Trophoblast cell (in vitro differentiated cells and primary cell): Measurements from ENCODE around the gene SRSF7.
"Not testable (repeated sequence)": the region's sequence is repeated elsewhere in the genome, so short reads cannot be mapped to it uniquely, and the experiment has no call there.

Source experiments
- DNase-seq, 2 donors: peaks; one replicate each; pipeline ENCODE4 v3.0.0-alpha.2; 2016
- H2AFZ ChIP-seq: 2 replicates; pipeline ENCODE4 v1.6.1; 2013; ENCODE audit warnings: low read length, moderate library complexity, mild to moderate bottlenecking; ENCODE audit not compliant: insufficient read depth, poor library complexity
- H2AK5ac ChIP-seq: 2 replicates; pipeline ENCODE4 v1.6.1; 2013; ENCODE audit warnings: mild to moderate bottlenecking, low read length
- H2BK120ac ChIP-seq: 2 replicates; pipeline ENCODE4 v1.6.1; 2013; ENCODE audit warnings: low read length, mild to moderate bottlenecking, moderate library complexity; ENCODE audit not compliant: insufficient read depth, poor library complexity
- H2BK12ac ChIP-seq: 2 replicates; pipeline ENCODE4 v1.6.1; 2013; ENCODE audit warnings: mild to moderate bottlenecking, low read length, moderate library complexity
- H2BK5ac ChIP-seq: 2 replicates; pipeline ENCODE4 v1.6.1; 2013; ENCODE audit warnings: low read length, low read depth, moderate library complexity, mild to moderate bottlenecking; ENCODE audit not compliant: poor library complexity
- H3K14ac ChIP-seq: 2 replicates; pipeline ENCODE4 v1.6.1; 2013; ENCODE audit warnings: mild to moderate bottlenecking, low read length
- H3K18ac ChIP-seq: 2 replicates; pipeline ENCODE4 v1.6.1; 2013; ENCODE audit warnings: mild to moderate bottlenecking, low read length
- H3K23ac ChIP-seq: 2 replicates; pipeline ENCODE4 v1.6.1; 2013; ENCODE audit warnings: low read length
- H3K27ac ChIP-seq: 2 replicates; pipeline ENCODE4 v1.5.1; 2013; ENCODE audit warnings: low read depth, mild to moderate bottlenecking, inconsistent platforms, low read length, moderate library complexity
- H3K27me3 ChIP-seq: 2 replicates; pipeline ENCODE4 v1.6.1; 2013; ENCODE audit warnings: inconsistent platforms, mild to moderate bottlenecking, low read length, moderate library complexity; ENCODE audit not compliant: insufficient read depth
- H3K36me3 ChIP-seq, 2 experiments: 1 replicate in 1 of 2; 2 replicates in 1 of 2; pipeline ENCODE4 v1.6.1; 2013; ENCODE audit warnings: low read length in 2 of 2, mild to moderate bottlenecking in 2 of 2, moderate library complexity in 1 of 2; ENCODE audit not compliant: insufficient read depth in 2 of 2, control insufficient read depth in 1 of 2
- H3K4ac ChIP-seq: 2 replicates; pipeline ENCODE4 v1.6.1; 2013; ENCODE audit warnings: low read depth, mild to moderate bottlenecking, low read length, moderate library complexity
- H3K4me1 ChIP-seq, 2 experiments: 1 replicate in 1 of 2; 2 replicates in 1 of 2; pipeline ENCODE4 v1.6.1; 2013; ENCODE audit warnings: low read length in 2 of 2, mild to moderate bottlenecking in 2 of 2, moderate library complexity in 1 of 2; ENCODE audit not compliant: insufficient read depth in 2 of 2, control insufficient read depth in 1 of 2
- H3K4me2 ChIP-seq: 2 replicates; pipeline ENCODE4 v1.6.1; 2013; ENCODE audit warnings: inconsistent platforms, mild to moderate bottlenecking, low read length, moderate library complexity
- H3K4me3 ChIP-seq: 2 replicates; pipeline ENCODE4 v1.5.1; 2013; ENCODE audit warnings: mild to moderate bottlenecking, low read depth, low read length, inconsistent platforms
- H3K79me1 ChIP-seq: one replicate; pipeline ENCODE4 v1.6.1; 2013; ENCODE audit warnings: low read length
- H3K79me2 ChIP-seq: 2 replicates; pipeline ENCODE4 v1.6.1; 2013; ENCODE audit warnings: low read length, mild to moderate bottlenecking; ENCODE audit not compliant: control insufficient read depth, insufficient read depth, poor library complexity
- H3K9ac ChIP-seq: 2 replicates; pipeline ENCODE4 v1.6.1; 2013; ENCODE audit warnings: mild to moderate bottlenecking, low read length
- H3K9me3 ChIP-seq: 2 replicates; pipeline ENCODE4 v1.6.1; 2013; ENCODE audit warnings: low read depth, mild to moderate bottlenecking, control low read depth, inconsistent platforms, low read length; ENCODE audit not compliant: insufficient read depth
- H4K12ac ChIP-seq: 2 replicates; pipeline ENCODE4 v1.6.1; 2013; ENCODE audit warnings: low read depth, mild to moderate bottlenecking, low read length, moderate library complexity
- H4K8ac ChIP-seq: 2 replicates; pipeline ENCODE4 v1.6.1; 2013; ENCODE audit warnings: low read depth, mild to moderate bottlenecking, low read length, moderate library complexity
- H4K91ac ChIP-seq: one replicate; pipeline ENCODE4 v1.6.1; 2013; ENCODE audit warnings: low read depth, mild to moderate bottlenecking, low read length, moderate library complexity
- WGBS: extraction: QIAGEN DNeasy Blood & Tissue Kit; methylation state at CpG from one replicate; pipeline ENCODE4 v1.1.7; 2013; ENCODE audit warnings: missing lambda C conversion rate; ENCODE audit not compliant: insufficient read length, insufficient coverage; ENCODE audit errors: extremely low coverage; 5-methylcytosine and 5-hydroxymethylcytosine counted together

The SRSF7 gene

GRCh38 chr2:38709567-38710194 is 41.5 kb downstream of the SRSF7 start:
- Histone ChIP-seq H3K14ac (no peak overlapping the region), H2AK5ac (no peak overlapping the region), H2BK5ac (no peak overlapping the region), H3K79me2 (no peaks in the 10 kb centered on the region), H3K36me3 (no peaks in the 10 kb centered on the region), H3K23ac (no peak overlapping the region), H4K8ac (no peak overlapping the region), H2BK120ac (no peak overlapping the region), H3K4me1 (no peaks in the 10 kb centered on the region), H3K27ac (no peak overlapping the region), H3K4me2 (no peak overlapping the region), H3K9ac (no peak overlapping the region), H3K4ac (no peak overlapping the region), H2BK12ac (no peak overlapping the region), H4K91ac (no peak overlapping the region), H4K12ac (no peak overlapping the region), H3K79me1 (no peaks in the 10 kb centered on the region), H3K4me3 (no peak overlapping the region), H3K27me3 (no peaks in the 10 kb centered on the region), H3K18ac (no peak overlapping the region), H2AFZ (no peak overlapping the region), H3K9me3 (no peaks in the 10 kb centered on the region)
- DNase-seq = no peak
- WGBS = no CpG with 5 or more reads among the region's 5 CpGs

GRCh38 chr2:38708900-38709566 is 42.1 kb downstream of the SRSF7 start:
- no peak overlapping the region for H3K4ac ChIP-seq
- H3K4me1 ChIP-seq = no peaks in the 10 kb centered on the region
- H4K12ac ChIP-seq = no peak overlapping the region
- no peak overlapping the region for H3K4me3 ChIP-seq
- H4K8ac ChIP-seq = no peak overlapping the region
- H3K9me3 ChIP-seq = no peaks in the 10 kb centered on the region
- no peak overlapping the region for H3K14ac ChIP-seq
- no peak overlapping the region for H4K91ac ChIP-seq
- no peaks in the 10 kb centered on the region for H3K36me3 ChIP-seq
- H3K27me3 ChIP-seq = no peaks in the 10 kb centered on the region
- no peak overlapping the region for H2AK5ac ChIP-seq
- H3K79me2 ChIP-seq = no peaks in the 10 kb centered on the region
- no peak overlapping the region for H3K4me2 ChIP-seq
- H3K9ac ChIP-seq = no peak overlapping the region
- H3K79me1 ChIP-seq = no peaks in the 10 kb centered on the region
- no peak overlapping the region for H2BK120ac ChIP-seq
- no peak overlapping the region for H3K23ac ChIP-seq
- H3K18ac ChIP-seq = no peak overlapping the region
- no peak overlapping the region for H2BK12ac ChIP-seq
- no peak overlapping the region for H3K27ac ChIP-seq
- no peak overlapping the region for H2BK5ac ChIP-seq
- DNase-seq = no peak
- no CpG with 5 or more reads among the region's 12 CpGs for WGBS
- H2AFZ ChIP-seq = no peak overlapping the region

GRCh38 chr2:38708491-38708890 is 42.7 kb downstream of the SRSF7 start:
- H3K18ac ChIP-seq, H3K27ac ChIP-seq, H4K12ac ChIP-seq, H2BK12ac ChIP-seq, H4K91ac ChIP-seq, H3K36me3 ChIP-seq, H3K4me1 ChIP-seq, H3K14ac ChIP-seq, H3K79me2 ChIP-seq, H3K9me3 ChIP-seq, H2AFZ ChIP-seq, H3K4me3 ChIP-seq, H3K79me1 ChIP-seq, H3K9ac ChIP-seq, DNase-seq, H3K4me2 ChIP-seq, H2BK5ac ChIP-seq, H3K23ac ChIP-seq, H4K8ac ChIP-seq, H3K4ac ChIP-seq, H2AK5ac ChIP-seq, H3K27me3 ChIP-seq, H2BK120ac ChIP-seq: not testable (repeated sequence)
- WGBS = no CpG with 5 or more reads among the region's 9 CpGs

GRCh38 chr2:38706846-38707345 is 44.3 kb downstream of the SRSF7 start:
- H2BK5ac ChIP-seq = no peak overlapping the region
- no peak overlapping the region for H3K18ac ChIP-seq
- H2BK12ac ChIP-seq = no peak overlapping the region
- no peak overlapping the region for H3K14ac ChIP-seq
- no peak overlapping the region for H3K9ac ChIP-seq
- no peak overlapping the region for H2AK5ac ChIP-seq
- no peaks in the 10 kb centered on the region for H3K79me2 ChIP-seq
- H3K4ac ChIP-seq = no peak overlapping the region
- H3K36me3 ChIP-seq = no peaks in the 10 kb centered on the region
- no peak overlapping the region for H4K8ac ChIP-seq
- no peaks in the 10 kb centered on the region for H3K79me1 ChIP-seq
- no peak overlapping the region for H3K23ac ChIP-seq
- H4K12ac ChIP-seq = no peak overlapping the region
- no peaks in the 10 kb centered on the region for H3K27me3 ChIP-seq
- no peak overlapping the region for H3K4me3 ChIP-seq
- H3K4me2 ChIP-seq = no peak overlapping the region
- H3K9me3 ChIP-seq = no peaks in the 10 kb centered on the region
- H2AFZ ChIP-seq = no peak overlapping the region
- H3K27ac ChIP-seq = no peak overlapping the region
- H4K91ac ChIP-seq = no peak overlapping the region
- DNase-seq = no peak
- H3K4me1 ChIP-seq = no peaks in the 10 kb centered on the region
- H2BK120ac ChIP-seq = no peak overlapping the region
- WGBS = no CpG with 5 or more reads among the region's 6 CpGs
